ENCODE data around the gene ADORA2A.

The ADORA2A gene

DNA sequence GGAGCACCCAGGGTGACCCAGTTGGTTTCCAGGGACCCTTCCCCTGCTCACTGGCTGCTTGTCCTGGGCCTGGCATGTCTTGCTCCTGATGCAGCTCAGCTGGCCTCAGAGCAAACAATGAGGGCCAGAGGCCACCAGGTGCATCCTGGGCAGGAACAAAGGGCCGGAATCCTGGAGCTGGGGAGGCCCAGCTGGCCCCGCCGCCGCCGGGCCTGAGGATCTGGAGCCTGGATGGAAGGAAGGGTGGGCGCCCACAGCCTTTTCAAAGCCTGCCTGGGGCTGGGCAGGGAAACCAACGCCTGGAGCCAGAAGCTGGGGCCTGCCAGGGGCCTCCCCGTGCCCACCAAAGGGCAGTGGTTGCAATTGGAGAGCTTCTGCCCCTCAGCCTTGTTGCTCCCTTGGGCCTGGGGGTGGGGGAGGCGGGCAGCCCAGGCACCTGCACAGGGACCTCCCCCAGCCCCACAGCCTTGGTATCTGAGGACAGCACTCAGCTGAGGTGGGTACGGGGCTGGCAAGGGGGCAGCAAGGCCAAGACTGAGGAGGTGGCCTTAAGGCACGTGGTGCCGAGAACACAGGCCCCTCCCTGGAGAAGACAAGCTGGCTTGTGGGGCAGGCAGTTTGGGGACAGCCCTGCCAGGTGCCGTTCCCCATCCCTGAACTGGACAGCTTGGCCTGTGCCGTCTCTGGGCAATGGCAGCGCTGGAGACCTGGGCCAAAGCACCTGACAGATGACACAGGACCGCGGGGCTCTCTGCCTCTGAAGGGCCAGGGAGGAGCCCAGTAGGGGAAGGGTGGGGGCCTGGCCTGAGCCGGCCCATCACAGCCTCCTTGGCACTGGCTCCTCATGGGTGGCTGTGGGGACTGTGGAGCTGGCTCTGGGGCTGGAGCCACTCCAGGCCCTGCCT lies 7.1 kb upstream of the ADORA2A start:
- no peak for TF ChIP-seq CTCF (IDR thresholded peaks at IDR 0.05; ENCODE audit: control extremely low read depth, extremely low read depth, low read depth, missing control alignments)
- DNase-seq (ENCODE audit: extremely low spot score), result no peak
- POLR2A ChIA-PET, result interaction anchor here (0.6 kb wide), 1 partner anchor 140 kb away, joined by 4 read pairs; no protein-coding TSS in a partner anchor
- CTCF ChIA-PET, result interaction anchor here (1.0 to 5.0 kb wide), 4 partner anchors 14 to 102 kb away, joined by 3 to 36 read pairs (median 12); no protein-coding TSS in a partner anchor

- TF ChIP-seq CTCF (IDR thresholded peaks at IDR 0.05; ENCODE audit: control extremely low read depth, extremely low read depth, low read depth, missing control alignments), result no peak
- no peak for DNase-seq (ENCODE audit: extremely low spot score)
- CTCF ChIA-PET, result interaction anchor here (1.0 to 5.0 kb wide), 5 partner anchors 14 to 102 kb away, joined by 3 to 36 read pairs (median 14); no protein-coding TSS in a partner anchor
- POLR2A ChIA-PET, result no interaction called here
These were observed 6.4 kb upstream of the ADORA2A start for GRCh38 chr22:24420977-24421343.

GRCh38 chr22:24421428-24421931 lies 5.9 kb upstream of the ADORA2A start:
- TF ChIP-seq CTCF (IDR thresholded peaks at IDR 0.05; ENCODE audit: control extremely low read depth, extremely low read depth, low read depth, missing control alignments), result peak; percentile 28
- ChIA-PET CTCF (interaction anchor here (0.8 to 5.0 kb wide), 13 partner anchors 12 to 105 kb away, joined by 3 to 36 read pairs (median 6); no protein-coding TSS in a partner anchor), POLR2A (no interaction called here)
- peak; percentile 69 for DNase-seq (ENCODE audit: extremely low spot score)

GRCh38 chr22:24422102-24422665 lies 5.2 kb upstream of the ADORA2A start:
- CTCF ChIA-PET, result interaction anchor here (0.8 to 5.0 kb wide), 19 partner anchors 13 to 105 kb away, joined by 3 to 36 read pairs (median 5); no protein-coding TSS in a partner anchor

GRCh38 chr22:24423519-24424000 lies 3.8 kb upstream of the ADORA2A start:
- ChIA-PET POLR2A (no interaction called here), CTCF (interaction anchor here (0.8 to 5.0 kb wide), 27 partner anchors 9 to 119 kb away, joined by 3 to 36 read pairs (median 5); no protein-coding TSS in a partner anchor)
- DNase-seq (ENCODE audit: extremely low spot score), result peak; percentile 90
- TF ChIP-seq CTCF (IDR thresholded peaks at IDR 0.05; ENCODE audit: control extremely low read depth, extremely low read depth, low read depth, missing control alignments), result peak; percentile 86

More at GRCh38 chr22:24422102-24422665, 5.2 kb upstream of the ADORA2A start:
- no peak for TF ChIP-seq CTCF (IDR thresholded peaks at IDR 0.05; ENCODE audit: control extremely low read depth, extremely low read depth, low read depth, missing control alignments)
- no peak for DNase-seq (ENCODE audit: extremely low spot score)
- POLR2A ChIA-PET, result interaction anchor here (0.6 kb wide), 1 partner anchor 76 kb away, joined by 6 read pairs; no protein-coding TSS in a partner anchor
